AG20443 (cell line): Measurements from ENCODE around the gene NHLRC1.
"Not testable (repeated sequence)": the region's sequence is repeated elsewhere in the genome, so short reads cannot be mapped to it uniquely, and the experiment has no call there.

Experiments
- DNase-seq: peaks from one replicate; pipeline ENCODE4 v3.0.0; 2012; ENCODE audit warnings: low spot score, mixed read lengths

The NHLRC1 gene

GRCh38 chr6:18122128-18123093 lies at the start of gene NHLRC1:
TSS of gene NHLRC1 (minus strand) at chr6:18122677. CDS start at chr6:18122606, 71 bp downstream.
- DNase-seq: peak; percentile 95

GRCh38 chr6:18171871-18172270 lies 49.4 kb upstream of the NHLRC1 start:
- no peak for DNase-seq

GRCh38 chr6:18168264-18168663 lies 45.8 kb upstream of the NHLRC1 start:
- no peak for DNase-seq

- peak; percentile 38 for DNase-seq
Observed at GRCh38 chr6:18166312-18167036, 44.0 kb upstream of the NHLRC1 start.

GRCh38 chr6:18165751-18166150 lies 43.3 kb upstream of the NHLRC1 start:
- DNase-seq: no peak

GRCh38 chr6:18162401-18162800 lies 39.9 kb upstream of the NHLRC1 start:
- DNase-seq: no peak

GRCh38 chr6:18161431-18161830 lies 39.0 kb upstream of the NHLRC1 start:
- peak; percentile 22 for DNase-seq

GRCh38 chr6:18160911-18161310 lies 38.4 kb upstream of the NHLRC1 start:
- DNase-seq: peak; percentile 11

GRCh38 chr6:18155864-18156421 lies 33.5 kb upstream of the NHLRC1 start:
- DNase-seq: peak; percentile 43

- peak; percentile 100 for DNase-seq
Observed at GRCh38 chr6:18155150-18155863, 32.8 kb upstream of the NHLRC1 start, which contains the start of gene KDM1B. TSS of gene KDM1B (plus strand) at chr6:18155422. CDS start at chr6:18159896, 4,474 bp downstream.

GRCh38 chr6:18154507-18155149 lies 32.2 kb upstream of the NHLRC1 start, which contains the start of gene TPMT:
TSS of gene TPMT (minus strand) at chr6:18155077. CDS start at chr6:18149127, 5,950 bp downstream.
- no peak for DNase-seq

- DNase-seq: no peak
Observed at GRCh38 chr6:18153311-18153703, 30.8 kb upstream of the NHLRC1 start.

GRCh38 chr6:18151801-18152200 lies 29.3 kb upstream of the NHLRC1 start:
- DNase-seq: no peak

- not testable (repeated sequence) for DNase-seq
Observed at GRCh38 chr6:18151391-18151790, 28.9 kb upstream of the NHLRC1 start.

GRCh38 chr6:18148304-18149025 lies 26.0 kb upstream of the NHLRC1 start:
- DNase-seq: peak; percentile 83

GRCh38 chr6:18147616-18148015 lies 25.1 kb upstream of the NHLRC1 start:
- DNase-seq: no peak

GRCh38 chr6:18147160-18147559 lies 24.7 kb upstream of the NHLRC1 start:
- peak; percentile 58 for DNase-seq

GRCh38 chr6:18142591-18142861 lies 20.0 kb upstream of the NHLRC1 start:
- DNase-seq: no peak

- DNase-seq: no peak
Observed at GRCh38 chr6:18141805-18142590, 19.5 kb upstream of the NHLRC1 start.
